ENCODE results near the gene OR52B6.

The OR52B6 gene

GRCh38 chr11:5608808-5609207 lies 28.1 kb downstream of the OR52B6 start:
- no peak for TF ChIP-seq CTCF (IDR thresholded peaks at IDR 0.05; ENCODE audit: low read depth, low read length)
- H3K4me3 ChIP-seq (ENCODE audit: low read depth, low read length): no peak overlapping the region

- H3K4me3 ChIP-seq (ENCODE audit: low read depth, low read length): no peak overlapping the region
- no peak for TF ChIP-seq CTCF (IDR thresholded peaks at IDR 0.05; ENCODE audit: low read depth, low read length)
Observed at GRCh38 chr11:5610446-5610845, 29.8 kb downstream of the OR52B6 start.

GRCh38 chr11:5611627-5612026 lies 30.9 kb downstream of the OR52B6 start:
- TF ChIP-seq CTCF (IDR thresholded peaks at IDR 0.05; ENCODE audit: low read depth, low read length): no peak

GRCh38 chr11:5618807-5619206 lies 38.1 kb downstream of the OR52B6 start:
- no peak overlapping the region for H3K4me3 ChIP-seq (ENCODE audit: low read depth, low read length)
- TF ChIP-seq CTCF (IDR thresholded peaks at IDR 0.05; ENCODE audit: low read depth, low read length): no peak

More at GRCh38 chr11:5611627-5612026, 30.9 kb downstream of the OR52B6 start:
- H3K4me3 ChIP-seq (ENCODE audit: low read depth, low read length): no peak overlapping the region

GRCh38 chr11:5620651-5621521 lies 40.2 kb downstream of the OR52B6 start:
- H3K4me3 ChIP-seq (ENCODE audit: low read depth, low read length): peak overlapping the region; percentile 18
- TF ChIP-seq CTCF (IDR thresholded peaks at IDR 0.05; ENCODE audit: low read depth, low read length): no peak

GRCh38 chr11:5621580-5621979 lies 40.9 kb downstream of the OR52B6 start:
- H3K4me3 ChIP-seq (ENCODE audit: low read depth, low read length): peak overlapping the region; percentile 18; the same call in 1 of the 2 replicates

More at GRCh38 chr11:5621580-5621979, 40.9 kb downstream of the OR52B6 start:
- no peak for TF ChIP-seq CTCF (IDR thresholded peaks at IDR 0.05; ENCODE audit: low read depth, low read length)

All from WI38 (cell line).